ENCODE measurements around the gene RCE1.

- TF ChIP-seq EZH2 (IDR thresholded peaks at IDR 0.05; ENCODE audit: low read length, missing control alignments) (no peak), CTCF (conservative IDR thresholded peaks at IDR 0.05 in 1 of 2, IDR thresholded peaks at IDR 0.05 in 1 of 2; ENCODE audit: low read depth in 1 of 2, low read length in 2 of 2) (no peak)
Measured at GRCh38 chr11:66845876-66846212, 2.6 kb downstream of the RCE1 start.

Data from fibroblast of lung (primary cell).